Epithelial cell of proximal tubule (primary cell): ENCODE results near the gene RBCK1. TPM values are rescaled to one million over a fixed set of nuclear protein-coding genes. Genes with fewer than 3 reads are reported as not detected.

Source experiments
- DNase-seq: peaks from one replicate; pipeline ENCODE4 v3.0.0-alpha.2; 2011; ENCODE audit warnings: low read depth
- H3K4me3 ChIP-seq: 2 replicates; pipeline ENCODE4 v1.5.1; 2011; ENCODE audit warnings: low read depth, mild to moderate bottlenecking, low read length
- total RNA-seq: library from RNA; depleted of rRNA; stranded (reverse); fragments of >200 nt; gene quantifications from 2 replicates; pipeline ENCODE4 v1.2.3, GENCODE V29; 2015
- TF ChIP-seq, protein P1 (sequence below): conservative IDR thresholded peaks from 2 replicates; pipeline ENCODE4 v1.5.1; 2012; ENCODE audit warnings: low read depth, mild to moderate bottlenecking, low read length

Gene RBCK1
- total RNA-seq, 1 donor from 2014 or later: 106 TPM

DNA sequence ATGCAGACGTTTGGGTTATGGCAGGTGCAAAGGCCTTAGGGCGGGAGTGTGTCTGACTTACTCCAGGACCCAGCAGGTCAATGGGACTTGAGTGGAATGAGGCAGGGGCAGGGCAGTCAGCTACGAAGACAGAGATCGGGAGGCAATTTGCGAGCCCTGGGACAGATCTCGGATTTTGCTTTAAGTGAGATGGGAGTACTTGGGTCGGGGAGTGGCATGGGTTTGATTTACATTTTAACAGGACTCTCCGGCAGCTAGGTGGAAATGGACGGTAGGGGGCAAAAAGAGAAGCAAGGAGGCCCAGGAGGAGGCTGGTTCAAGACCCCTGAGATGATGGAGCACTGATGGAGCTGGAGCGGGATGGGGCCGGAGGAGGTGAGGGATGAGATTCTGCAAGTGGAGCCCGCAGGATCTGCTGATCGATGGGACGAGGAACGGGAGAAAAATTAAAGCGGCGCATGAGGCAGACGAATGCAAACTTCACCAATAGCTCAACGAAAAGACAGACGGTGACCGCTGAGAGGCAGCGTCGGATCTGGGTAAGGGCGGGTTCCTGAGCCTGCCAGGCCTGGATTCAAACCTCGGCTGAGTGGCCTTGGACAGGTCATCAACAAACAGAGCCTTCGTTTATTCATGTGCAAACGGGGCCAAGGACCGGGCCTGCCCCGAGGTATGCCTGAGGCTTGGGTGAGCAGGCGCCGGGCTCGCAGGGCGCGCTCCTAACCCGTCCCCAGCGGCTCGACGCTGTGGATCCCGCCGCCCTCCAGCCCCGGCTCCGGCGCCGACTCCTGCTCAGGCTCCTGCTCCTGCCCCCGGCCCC, 756 bp upstream of the RBCK1 start:
- TF ChIP-seq, protein P1, sequence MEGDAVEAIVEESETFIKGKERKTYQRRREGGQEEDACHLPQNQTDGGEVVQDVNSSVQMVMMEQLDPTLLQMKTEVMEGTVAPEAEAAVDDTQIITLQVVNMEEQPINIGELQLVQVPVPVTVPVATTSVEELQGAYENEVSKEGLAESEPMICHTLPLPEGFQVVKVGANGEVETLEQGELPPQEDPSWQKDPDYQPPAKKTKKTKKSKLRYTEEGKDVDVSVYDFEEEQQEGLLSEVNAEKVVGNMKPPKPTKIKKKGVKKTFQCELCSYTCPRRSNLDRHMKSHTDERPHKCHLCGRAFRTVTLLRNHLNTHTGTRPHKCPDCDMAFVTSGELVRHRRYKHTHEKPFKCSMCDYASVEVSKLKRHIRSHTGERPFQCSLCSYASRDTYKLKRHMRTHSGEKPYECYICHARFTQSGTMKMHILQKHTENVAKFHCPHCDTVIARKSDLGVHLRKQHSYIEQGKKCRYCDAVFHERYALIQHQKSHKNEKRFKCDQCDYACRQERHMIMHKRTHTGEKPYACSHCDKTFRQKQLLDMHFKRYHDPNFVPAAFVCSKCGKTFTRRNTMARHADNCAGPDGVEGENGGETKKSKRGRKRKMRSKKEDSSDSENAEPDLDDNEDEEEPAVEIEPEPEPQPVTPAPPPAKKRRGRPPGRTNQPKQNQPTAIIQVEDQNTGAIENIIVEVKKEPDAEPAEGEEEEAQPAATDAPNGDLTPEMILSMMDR: peak; percentile 44
- DNase-seq: no peak

DNA sequence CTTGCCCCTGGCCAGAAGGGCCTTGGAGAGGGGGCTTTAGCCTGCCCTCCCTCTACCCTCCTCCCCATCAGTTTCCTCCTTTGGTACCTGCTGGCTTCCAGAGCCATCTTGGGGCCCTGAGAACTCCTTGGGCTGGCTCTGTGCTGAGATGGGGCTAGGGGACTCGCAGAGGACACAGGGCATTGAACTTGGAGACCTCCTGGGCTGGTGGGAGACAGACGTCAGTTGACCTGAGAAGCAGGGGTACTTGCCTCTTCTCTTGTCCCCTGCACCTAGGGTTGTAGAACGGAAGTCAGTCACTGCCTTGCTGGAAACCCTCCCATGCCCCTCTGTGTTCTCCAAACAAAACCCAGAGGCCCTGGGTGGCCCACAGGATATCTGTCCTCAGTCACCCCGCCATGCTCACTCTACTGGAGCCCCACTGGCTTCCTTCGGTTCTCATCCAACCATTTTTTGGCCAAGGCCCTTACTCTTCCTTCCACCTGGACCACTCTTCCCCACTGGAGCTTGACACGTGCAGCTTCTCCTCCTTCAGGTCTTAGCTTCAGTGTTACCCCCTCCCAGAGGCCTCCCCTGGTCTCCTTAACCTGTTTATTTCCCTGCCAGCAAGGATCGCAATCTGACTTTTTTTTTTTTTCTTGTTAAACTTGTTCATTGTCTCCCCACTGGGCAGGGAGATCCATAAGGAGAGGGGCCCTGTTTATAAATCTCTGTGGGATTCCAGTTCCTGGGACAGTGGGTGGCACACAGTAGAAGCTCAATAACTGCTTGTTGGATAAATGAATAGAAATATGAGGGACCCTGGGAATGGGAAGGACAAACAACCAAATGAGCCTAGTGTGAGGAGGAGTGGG, 971 bp downstream of the RBCK1 start:
- DNase-seq: no peak
- TF ChIP-seq, protein P1: no peak
- H3K4me3 ChIP-seq: peak overlapping the region; percentile 98

More for the DNA sequence above, 756 bp upstream of the RBCK1 start:
- peak overlapping the region; percentile 60 for H3K4me3 ChIP-seq

DNA sequence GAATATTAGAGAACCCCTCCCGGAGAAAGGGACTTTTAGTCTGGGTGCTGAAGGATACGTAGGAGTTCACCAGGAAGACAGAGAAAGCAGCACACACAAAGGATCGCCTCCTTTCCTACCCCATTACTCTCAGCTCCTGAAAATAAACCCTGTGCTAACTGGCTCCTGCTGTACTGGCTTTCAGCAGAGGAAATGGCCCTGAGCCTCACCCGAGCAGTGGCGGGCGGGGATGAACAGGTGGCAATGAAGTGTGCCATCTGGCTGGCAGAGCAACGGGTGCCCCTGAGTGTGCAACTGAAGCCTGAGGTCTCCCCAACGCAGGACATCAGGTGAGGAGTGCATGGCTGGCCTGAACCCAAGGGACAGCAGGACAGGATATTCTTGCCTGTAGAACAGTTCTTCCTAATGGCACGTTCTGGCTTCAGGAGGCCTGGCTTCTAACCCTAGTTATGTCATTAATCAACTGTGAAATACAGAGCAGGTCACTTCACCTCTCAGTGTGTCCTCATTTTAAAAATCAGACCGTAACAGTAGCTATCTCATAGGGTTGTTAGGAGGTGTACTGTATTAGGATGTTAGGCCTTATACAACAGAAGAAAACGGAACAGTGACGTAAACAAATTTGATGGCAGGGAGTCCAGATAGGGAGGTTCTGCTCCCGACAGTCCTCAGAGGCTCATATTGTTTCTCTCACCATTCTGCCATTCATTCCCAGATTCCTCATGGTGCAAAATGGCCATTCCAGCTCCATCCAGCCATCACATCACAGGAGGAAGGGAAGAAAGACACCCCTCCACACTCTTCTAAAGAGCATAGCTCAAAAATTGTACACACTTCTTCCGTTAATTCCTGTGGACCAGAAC, 1.8 kb downstream of the RBCK1 start:
- peak overlapping the region; percentile 98 for H3K4me3 ChIP-seq
- TF ChIP-seq, protein P1: no peak
- DNase-seq: no peak

DNA sequence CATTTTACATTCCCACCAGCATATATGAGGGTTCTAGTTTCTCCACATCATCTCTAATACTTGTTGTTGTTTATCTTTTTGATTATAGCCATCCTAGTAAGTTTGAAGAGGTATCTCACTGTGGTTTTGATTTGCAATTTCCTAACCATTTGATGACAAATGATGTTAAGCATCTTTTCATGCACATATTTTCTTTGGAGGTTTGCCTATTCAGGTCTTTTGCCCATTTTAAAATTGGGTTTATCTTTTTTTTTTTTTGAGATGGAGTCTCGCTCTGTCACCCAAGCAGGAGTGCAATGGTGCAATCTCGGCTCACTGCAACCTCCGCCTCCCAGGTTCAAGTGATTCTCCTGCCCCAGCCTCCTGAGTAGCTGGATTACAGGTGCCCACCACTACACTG, 4.0 kb downstream of the RBCK1 start:
- TF ChIP-seq, protein P1: no peak
- no peak overlapping the region for H3K4me3 ChIP-seq
- DNase-seq: no peak

DNA sequence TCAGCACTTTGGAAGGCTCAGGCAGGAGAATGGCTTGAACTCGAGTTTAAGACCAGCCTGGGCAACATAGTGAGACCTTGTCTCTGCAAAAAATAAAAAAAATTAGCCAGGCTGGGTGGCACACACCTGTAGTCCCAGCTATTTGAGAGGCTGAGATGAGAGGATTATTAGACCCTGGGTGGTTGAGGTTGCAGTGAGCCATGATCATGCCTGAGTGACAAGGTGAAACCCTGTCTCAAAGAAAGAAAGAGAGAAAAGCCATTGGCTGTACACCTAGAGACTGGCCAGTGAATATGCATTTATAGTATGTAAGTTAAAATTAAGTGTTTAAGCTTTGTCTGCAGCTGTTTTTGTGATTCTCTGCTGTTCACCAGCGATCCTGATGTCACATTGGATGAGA, 6.1 kb downstream of the RBCK1 start:
- H3K4me3 ChIP-seq: no peak overlapping the region
- DNase-seq: no peak
- TF ChIP-seq, protein P1: no peak

DNA sequence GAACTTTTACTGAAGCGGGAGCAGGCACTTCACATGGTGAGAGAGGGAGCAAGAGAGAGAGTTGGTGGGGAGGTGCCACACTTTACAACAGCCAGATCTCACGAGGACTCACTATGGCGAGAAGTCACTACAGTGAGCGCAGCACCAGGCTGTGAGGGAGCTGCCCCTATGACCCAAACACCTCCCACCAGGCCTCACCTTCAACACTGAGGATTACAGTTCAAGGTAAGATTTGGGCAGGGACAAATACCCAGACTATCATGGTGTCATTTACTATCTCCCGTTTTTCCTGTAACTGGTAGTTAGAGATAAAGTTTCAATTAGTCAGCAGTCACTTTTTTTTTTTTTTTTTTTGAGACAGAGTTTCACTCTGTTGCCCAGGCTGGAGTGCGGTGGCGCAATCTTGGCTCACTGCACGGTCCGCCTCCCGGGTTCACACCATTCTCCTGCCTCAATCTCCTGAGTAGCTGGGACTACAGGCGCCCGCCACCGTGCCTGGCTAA, 7.8 kb downstream of the RBCK1 start:
- no peak for DNase-seq
- no peak overlapping the region for H3K4me3 ChIP-seq
- TF ChIP-seq, protein P1: no peak
